ENCODE data around the gene SNX7.

SNX7 gene

GRCh38 chr1:98661544-98662355, at the start of gene SNX7:
Gene SNX7, plus strand, starts transcription at chr1:98661721. Its CDS starts 11 bp downstream, at chr1:98661732.
- peak; percentile 90 for DNase-seq

GRCh38 chr1:98637316-98637715, 24.2 kb upstream of the SNX7 start:
- DNase-seq = no peak

GRCh38 chr1:98638185-98638584, 23.3 kb upstream of the SNX7 start:
- DNase-seq = no peak

GRCh38 chr1:98644510-98644909, 17.0 kb upstream of the SNX7 start:
- no peak for DNase-seq

GRCh38 chr1:98651116-98651632, 10.3 kb upstream of the SNX7 start:
- DNase-seq = no peak

GRCh38 chr1:98653123-98653522, 8.4 kb upstream of the SNX7 start:
- no peak for DNase-seq

GRCh38 chr1:98659879-98660278, 1.6 kb upstream of the SNX7 start:
- no peak for DNase-seq

- no peak for DNase-seq
These were observed 479 bp upstream of the SNX7 start for GRCh38 chr1:98660940-98661543.

- no peak for DNase-seq
These were observed 792 bp downstream of the SNX7 start for GRCh38 chr1:98662356-98662670.

GRCh38 chr1:98668733-98669132, 7.2 kb downstream of the SNX7 start:
- no peak for DNase-seq

GRCh38 chr1:98669355-98670296, 8.1 kb downstream of the SNX7 start:
- no peak for DNase-seq

GRCh38 chr1:98672189-98672588, 10.7 kb downstream of the SNX7 start:
- no peak for DNase-seq

- DNase-seq = no peak
These were observed 12.7 kb downstream of the SNX7 start for GRCh38 chr1:98674075-98674781.

- DNase-seq = no peak
These were observed 13.8 kb downstream of the SNX7 start for GRCh38 chr1:98675282-98675681.

GRCh38 chr1:98677288-98677687, 15.8 kb downstream of the SNX7 start:
- DNase-seq = no peak

GRCh38 chr1:98681812-98682211, 20.3 kb downstream of the SNX7 start:
- DNase-seq = no peak

GRCh38 chr1:98688110-98688739, 26.7 kb downstream of the SNX7 start:
- DNase-seq = no peak

- DNase-seq = no peak
These were observed 29.1 kb downstream of the SNX7 start for GRCh38 chr1:98690576-98690975.

- no peak for DNase-seq
These were observed 31.0 kb downstream of the SNX7 start for GRCh38 chr1:98692482-98692881.

- DNase-seq = no peak
These were observed 31.9 kb downstream of the SNX7 start for GRCh38 chr1:98693385-98693784.

GRCh38 chr1:98696077-98696476, 34.6 kb downstream of the SNX7 start:
- DNase-seq = no peak

GRCh38 chr1:98697781-98698180, 36.3 kb downstream of the SNX7 start:
- no peak for DNase-seq

Data from left hindlimb (tissue), 1 donor.